Esophagus squamous epithelium (tissue), 4 donors: ENCODE data around the gene OR4E2.

Source experiments
- POLR2A ChIP-seq, 4 donors: fragments of 450-650 bp; IDR thresholded peaks; one replicate each; pipeline ENCODE4 v1.6.1; 2017; ENCODE audit warnings: antibody characterized with exemption in 4 of 4, mild to moderate bottlenecking in 4 of 4, moderate library complexity in 3 of 4
- TF ChIP-seq, protein P1 (sequence below), 6 experiments: fragments of 450-650 bp in 4 of 6; fragments of 200-600 bp in 2 of 6; sonication (generic) in 2 of 6; IDR thresholded peaks; one replicate each; pipeline ENCODE4 v1.5.1; 2016 to 2019; ENCODE audit warnings: antibody characterized with exemption in 6 of 6, mild to moderate bottlenecking in 4 of 6, moderate library complexity in 4 of 6

DNA sequence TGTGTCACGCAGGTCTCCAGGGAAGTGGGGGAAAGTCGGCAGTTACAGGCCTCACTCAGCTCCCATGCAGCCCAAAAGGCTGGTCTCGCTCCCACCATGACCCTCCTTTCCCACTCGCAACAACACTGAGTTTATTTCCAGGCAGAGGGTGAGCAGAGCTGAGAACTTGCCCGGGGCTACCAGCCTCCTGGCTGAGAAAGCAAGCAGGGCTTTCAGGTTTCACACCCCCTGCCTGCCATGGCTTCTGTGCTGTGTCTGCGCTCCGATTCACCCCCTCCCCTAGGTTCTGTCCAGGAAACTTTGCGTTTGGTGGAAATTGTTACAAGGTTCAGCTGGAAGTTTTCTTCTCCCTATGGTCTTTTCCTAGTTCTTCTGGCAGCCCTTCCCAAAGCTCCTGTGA lies 36.0 kb upstream of the OR4E2 start:
- TF ChIP-seq, protein P1, sequence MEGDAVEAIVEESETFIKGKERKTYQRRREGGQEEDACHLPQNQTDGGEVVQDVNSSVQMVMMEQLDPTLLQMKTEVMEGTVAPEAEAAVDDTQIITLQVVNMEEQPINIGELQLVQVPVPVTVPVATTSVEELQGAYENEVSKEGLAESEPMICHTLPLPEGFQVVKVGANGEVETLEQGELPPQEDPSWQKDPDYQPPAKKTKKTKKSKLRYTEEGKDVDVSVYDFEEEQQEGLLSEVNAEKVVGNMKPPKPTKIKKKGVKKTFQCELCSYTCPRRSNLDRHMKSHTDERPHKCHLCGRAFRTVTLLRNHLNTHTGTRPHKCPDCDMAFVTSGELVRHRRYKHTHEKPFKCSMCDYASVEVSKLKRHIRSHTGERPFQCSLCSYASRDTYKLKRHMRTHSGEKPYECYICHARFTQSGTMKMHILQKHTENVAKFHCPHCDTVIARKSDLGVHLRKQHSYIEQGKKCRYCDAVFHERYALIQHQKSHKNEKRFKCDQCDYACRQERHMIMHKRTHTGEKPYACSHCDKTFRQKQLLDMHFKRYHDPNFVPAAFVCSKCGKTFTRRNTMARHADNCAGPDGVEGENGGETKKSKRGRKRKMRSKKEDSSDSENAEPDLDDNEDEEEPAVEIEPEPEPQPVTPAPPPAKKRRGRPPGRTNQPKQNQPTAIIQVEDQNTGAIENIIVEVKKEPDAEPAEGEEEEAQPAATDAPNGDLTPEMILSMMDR (IDR thresholded peaks at IDR 0.05), result no peak
- TF ChIP-seq POLR2A (IDR thresholded peaks at IDR 0.05), result no peak
